BJ (cell line): ENCODE data around the gene CPO. TPM values are rescaled to one million over a fixed set of nuclear protein-coding genes. Genes with fewer than 3 reads are reported as not detected.

Experiments
- CTCF ChIA-PET: fragments of 350-600 bp; formaldehyde crosslinking; extraction: SDS; loops from one replicate; lab custom pipeline; 2021; ENCODE audit warnings: antibody characterized with exemption, inconsistent platforms; lab: Yijun Ruan, JAX
- POLR2A ChIA-PET: fragments of 300-600 bp; sonication (Branson Sonifier 250); formaldehyde crosslinking; extraction: SDS; loops from one replicate; lab custom pipeline; 2021; ENCODE audit warnings: antibody characterized with exemption; lab: Charles Lee
- DNase-seq: peaks from one replicate; pipeline ENCODE4 v3.0.0-alpha.2; 2011; ENCODE audit warnings: low read depth
- H3K27me3 ChIP-seq: 2 replicates; pipeline ENCODE4 v1.6.0; 2011; ENCODE audit warnings: low read length; ENCODE audit not compliant: control insufficient read depth, insufficient read depth
- H3K36me3 ChIP-seq: 2 replicates; pipeline ENCODE4 v1.5.1; 2011; ENCODE audit warnings: low read length; ENCODE audit not compliant: control insufficient read depth, insufficient read depth
- H3K4me3 ChIP-seq: 2 replicates; pipeline ENCODE4 v1.5.1; 2011; ENCODE audit warnings: low read depth, mild to moderate bottlenecking, control low read depth, low read length
- polyA minus RNA-seq: library from RNA; depleted of rRNA, polyadenylated mRNA; stranded (reverse); fragments of >200 nt; gene quantifications from 2 replicates; pipeline ENCODE4 v1.2.3, GENCODE V29; 2011; rRNA and poly(A)+ RNA removed
- polyA plus RNA-seq: library from polyadenylated mRNA; depleted of rRNA; stranded (reverse); fragments of >200 nt; gene quantifications from 2 replicates; pipeline ENCODE4 v1.2.3, GENCODE V29; 2011; rRNA removed
- TF ChIP-seq, protein P1 (sequence below): IDR thresholded peaks from 2 replicates; pipeline ENCODE4 v1.5.1; 2011; ENCODE audit warnings: low read depth, mild to moderate bottlenecking, control low read depth, inconsistent platforms, low read length, moderate library complexity; ENCODE audit not compliant: insufficient read depth

The CPO gene, protein sequence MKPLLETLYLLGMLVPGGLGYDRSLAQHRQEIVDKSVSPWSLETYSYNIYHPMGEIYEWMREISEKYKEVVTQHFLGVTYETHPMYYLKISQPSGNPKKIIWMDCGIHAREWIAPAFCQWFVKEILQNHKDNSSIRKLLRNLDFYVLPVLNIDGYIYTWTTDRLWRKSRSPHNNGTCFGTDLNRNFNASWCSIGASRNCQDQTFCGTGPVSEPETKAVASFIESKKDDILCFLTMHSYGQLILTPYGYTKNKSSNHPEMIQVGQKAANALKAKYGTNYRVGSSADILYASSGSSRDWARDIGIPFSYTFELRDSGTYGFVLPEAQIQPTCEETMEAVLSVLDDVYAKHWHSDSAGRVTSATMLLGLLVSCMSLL
- polyA plus RNA-seq (not detected in 2 replicates), polyA minus RNA-seq (0.15 TPM in 1 of 2 replicates, not detected in the other)

DNA sequence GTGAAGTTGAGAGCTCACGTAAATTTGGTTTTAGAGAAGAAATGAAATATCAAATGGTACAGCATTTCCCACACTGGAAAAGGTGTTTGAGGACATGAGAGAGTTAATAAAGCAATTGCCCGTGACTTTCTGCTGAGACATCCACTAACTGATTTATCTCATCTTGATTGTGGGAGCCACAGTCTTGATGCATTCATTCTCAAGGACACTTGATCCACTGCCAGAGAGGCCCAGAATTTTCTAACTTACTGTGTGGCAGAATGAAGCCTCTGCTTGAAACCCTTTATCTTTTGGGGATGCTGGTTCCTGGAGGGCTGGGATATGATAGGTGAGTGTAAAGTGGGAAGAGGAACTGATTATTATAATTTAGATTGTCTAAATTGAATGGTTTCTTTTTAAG, at the start of gene CPO:
Gene CPO, plus strand, starts transcription at position 179 of the 400 bp plus-strand sequence. Its CDS starts 82 bp downstream, at position 261.
- Histone ChIP-seq H3K27me3 (no peaks in the 10 kb centered on the region; the same call in 1 of the 2 replicates), H3K4me3 (no peak within 1 kb of the TSS), H3K36me3 (no peaks in the 10 kb centered on the region)
- no peak for DNase-seq
- ChIA-PET CTCF (no interaction called here), POLR2A (no interaction called here)
- TF ChIP-seq, protein P1, sequence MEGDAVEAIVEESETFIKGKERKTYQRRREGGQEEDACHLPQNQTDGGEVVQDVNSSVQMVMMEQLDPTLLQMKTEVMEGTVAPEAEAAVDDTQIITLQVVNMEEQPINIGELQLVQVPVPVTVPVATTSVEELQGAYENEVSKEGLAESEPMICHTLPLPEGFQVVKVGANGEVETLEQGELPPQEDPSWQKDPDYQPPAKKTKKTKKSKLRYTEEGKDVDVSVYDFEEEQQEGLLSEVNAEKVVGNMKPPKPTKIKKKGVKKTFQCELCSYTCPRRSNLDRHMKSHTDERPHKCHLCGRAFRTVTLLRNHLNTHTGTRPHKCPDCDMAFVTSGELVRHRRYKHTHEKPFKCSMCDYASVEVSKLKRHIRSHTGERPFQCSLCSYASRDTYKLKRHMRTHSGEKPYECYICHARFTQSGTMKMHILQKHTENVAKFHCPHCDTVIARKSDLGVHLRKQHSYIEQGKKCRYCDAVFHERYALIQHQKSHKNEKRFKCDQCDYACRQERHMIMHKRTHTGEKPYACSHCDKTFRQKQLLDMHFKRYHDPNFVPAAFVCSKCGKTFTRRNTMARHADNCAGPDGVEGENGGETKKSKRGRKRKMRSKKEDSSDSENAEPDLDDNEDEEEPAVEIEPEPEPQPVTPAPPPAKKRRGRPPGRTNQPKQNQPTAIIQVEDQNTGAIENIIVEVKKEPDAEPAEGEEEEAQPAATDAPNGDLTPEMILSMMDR, result no peak

DNA sequence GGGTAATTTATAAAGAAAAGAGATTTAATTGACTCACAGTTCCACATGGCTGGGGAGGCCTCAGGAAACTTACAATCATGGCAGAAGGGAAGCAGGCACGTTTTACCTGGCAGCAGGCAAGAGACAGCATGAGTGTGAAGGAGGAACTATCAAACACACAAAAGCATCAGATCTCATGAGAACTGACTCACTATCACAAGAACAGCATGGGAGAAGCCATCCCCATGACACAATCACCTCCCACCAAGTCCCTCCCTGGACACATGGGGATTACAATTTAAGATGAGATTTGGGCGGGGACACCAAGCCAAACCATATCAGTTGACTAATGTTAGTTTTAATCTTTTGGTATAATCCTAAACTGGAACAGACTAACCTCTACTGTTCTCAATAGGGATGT, 49.1 kb upstream of the CPO start:
- TF ChIP-seq, protein P1, result no peak
- POLR2A ChIA-PET, result no interaction called here
- no peak overlapping the region for H3K4me3 ChIP-seq
- H3K36me3 ChIP-seq, result no peaks in the 10 kb centered on the region
- no peaks in the 10 kb centered on the region for H3K27me3 ChIP-seq
- CTCF ChIA-PET, result no interaction called here
- DNase-seq, result no peak

DNA sequence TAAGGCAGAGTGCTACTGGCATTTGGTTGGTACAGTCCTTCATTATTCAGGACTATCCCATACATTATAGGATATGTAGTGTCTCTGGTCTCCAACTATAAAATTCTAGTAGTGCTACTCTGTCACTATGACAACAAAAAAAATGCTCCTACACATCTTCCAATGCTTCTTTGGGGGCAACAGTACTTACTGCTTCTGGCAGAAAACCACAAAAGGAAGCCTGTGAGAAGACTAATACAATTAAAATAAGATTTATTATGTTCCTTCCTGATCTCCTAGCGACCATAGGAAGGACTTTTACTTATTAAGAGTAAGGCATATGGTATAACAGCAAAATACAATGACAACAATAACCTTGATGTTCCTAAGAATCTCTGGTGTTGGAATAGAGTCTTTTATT, 48.4 kb upstream of the CPO start:
- Histone ChIP-seq H3K36me3 (no peaks in the 10 kb centered on the region), H3K4me3 (no peak overlapping the region), H3K27me3 (no peaks in the 10 kb centered on the region)
- DNase-seq, result no peak
- POLR2A ChIA-PET, result no interaction called here
- TF ChIP-seq, protein P1, result no peak
- CTCF ChIA-PET, result no interaction called here

DNA sequence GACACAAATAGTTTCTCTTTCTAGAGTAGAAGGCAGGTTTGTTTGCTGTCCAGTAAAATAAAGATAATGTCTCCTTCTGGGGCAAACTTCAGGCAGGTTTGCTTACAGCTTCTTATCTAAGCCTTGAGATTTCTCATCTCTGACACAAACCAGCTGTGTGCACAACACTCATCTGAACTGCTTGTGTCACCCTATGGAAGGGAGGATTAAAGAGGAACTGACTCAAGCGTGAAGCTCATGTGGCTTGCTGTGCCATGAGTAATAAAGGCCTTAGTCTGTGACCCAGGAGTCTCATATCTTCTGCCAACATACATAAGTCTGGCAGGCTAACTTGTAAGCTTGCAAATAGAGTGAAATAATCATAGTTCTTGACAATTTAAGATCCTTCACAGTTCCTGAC, 24.2 kb upstream of the CPO start:
- DNase-seq, result peak; percentile 27
- TF ChIP-seq, protein P1, result no peak
- POLR2A ChIA-PET, result no interaction called here
- H3K4me3 ChIP-seq, result no peak overlapping the region
- no peaks in the 10 kb centered on the region for H3K36me3 ChIP-seq
- CTCF ChIA-PET, result interaction anchor here (0.8 kb wide), 1 partner anchor 26 kb away, joined by 3 read pairs; no protein-coding TSS in a partner anchor
- no peaks in the 10 kb centered on the region for H3K27me3 ChIP-seq

DNA sequence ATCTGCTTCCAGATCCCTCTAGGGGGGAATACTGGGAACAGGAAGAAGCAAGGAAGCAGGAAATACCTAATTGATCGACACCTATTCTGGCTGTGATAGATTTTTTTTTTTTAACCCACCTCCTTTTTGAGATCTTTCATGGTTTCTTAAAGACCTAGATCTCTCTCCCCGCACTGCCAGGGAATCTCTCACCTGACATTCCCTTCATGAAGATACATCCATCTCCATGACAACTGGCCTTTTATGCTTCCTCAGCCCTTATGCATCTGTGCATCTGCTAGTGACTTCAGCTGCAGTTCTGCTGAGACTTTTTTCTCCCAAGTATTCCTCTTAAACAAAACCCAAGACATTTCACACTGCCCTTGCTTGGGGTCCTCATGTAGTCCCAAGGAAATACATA, 21.1 kb upstream of the CPO start:
- ChIA-PET POLR2A (no interaction called here), CTCF (no interaction called here)
- no peak for DNase-seq
- TF ChIP-seq, protein P1, result no peak
- no peaks in the 10 kb centered on the region for H3K27me3 ChIP-seq
- H3K4me3 ChIP-seq, result no peak overlapping the region
- H3K36me3 ChIP-seq, result no peaks in the 10 kb centered on the region
